Femur (tissue), 1 donor: ENCODE measurements around the gene STIM1.
"Not testable (repeated sequence)": the region's sequence is repeated elsewhere in the genome, so short reads cannot be mapped to it uniquely, and the experiment has no call there.

Experiments
- DNase-seq: peaks from one replicate; pipeline ENCODE4 v3.0.0-alpha.2; 2017

The STIM1 gene

GRCh38 chr11:3854977-3855807, at the start of gene STIM1:
Gene STIM1, plus strand, starts transcription at chr11:3855664. Its CDS starts 607 bp downstream, at chr11:3856271.
- DNase-seq, result peak; percentile 97

GRCh38 chr11:3807909-3808860, 47.3 kb upstream of the STIM1 start, which contains the start of gene PGAP2:
Gene PGAP2, plus strand, starts transcription at chr11:3808560. Its CDS starts 2,700 bp downstream, at chr11:3811260.
- DNase-seq, result peak; percentile 73

- no peak for DNase-seq
Observed at GRCh38 chr11:3808861-3809623, 46.4 kb upstream of the STIM1 start.

GRCh38 chr11:3809624-3809928, 45.9 kb upstream of the STIM1 start:
- no peak for DNase-seq

GRCh38 chr11:3810446-3810845, 45.0 kb upstream of the STIM1 start:
- DNase-seq, result no peak

GRCh38 chr11:3810951-3811350, 44.5 kb upstream of the STIM1 start:
- DNase-seq, result no peak

- not testable (repeated sequence) for DNase-seq
Observed at GRCh38 chr11:3814832-3815231, 40.6 kb upstream of the STIM1 start.

GRCh38 chr11:3815845-3816244, 39.6 kb upstream of the STIM1 start:
- no peak for DNase-seq

- no peak for DNase-seq
Observed at GRCh38 chr11:3816673-3817072, 38.8 kb upstream of the STIM1 start.

GRCh38 chr11:3817181-3817800, 38.2 kb upstream of the STIM1 start:
- no peak for DNase-seq

- no peak for DNase-seq
Observed at GRCh38 chr11:3820971-3821370, 34.5 kb upstream of the STIM1 start.

- DNase-seq, result no peak
Observed at GRCh38 chr11:3822312-3822711, 33.2 kb upstream of the STIM1 start.

GRCh38 chr11:3823303-3823702, 32.2 kb upstream of the STIM1 start:
- no peak for DNase-seq

- DNase-seq, result no peak
Observed at GRCh38 chr11:3823762-3824506, 31.5 kb upstream of the STIM1 start.

GRCh38 chr11:3824714-3825472, 30.6 kb upstream of the STIM1 start:
- peak; percentile 42 for DNase-seq

GRCh38 chr11:3825473-3826154, 29.9 kb upstream of the STIM1 start:
- DNase-seq, result no peak

GRCh38 chr11:3826721-3827120, 28.7 kb upstream of the STIM1 start:
- DNase-seq, result no peak

GRCh38 chr11:3827434-3828186, 27.9 kb upstream of the STIM1 start:
- DNase-seq, result no peak

- DNase-seq, result no peak
Observed at GRCh38 chr11:3830088-3830487, 25.4 kb upstream of the STIM1 start.

GRCh38 chr11:3830730-3831129, 24.7 kb upstream of the STIM1 start:
- DNase-seq, result no peak
